ENCODE results near the gene CMC4.

CMC4 gene, protein sequence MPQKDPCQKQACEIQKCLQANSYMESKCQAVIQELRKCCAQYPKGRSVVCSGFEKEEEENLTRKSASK

DNA sequence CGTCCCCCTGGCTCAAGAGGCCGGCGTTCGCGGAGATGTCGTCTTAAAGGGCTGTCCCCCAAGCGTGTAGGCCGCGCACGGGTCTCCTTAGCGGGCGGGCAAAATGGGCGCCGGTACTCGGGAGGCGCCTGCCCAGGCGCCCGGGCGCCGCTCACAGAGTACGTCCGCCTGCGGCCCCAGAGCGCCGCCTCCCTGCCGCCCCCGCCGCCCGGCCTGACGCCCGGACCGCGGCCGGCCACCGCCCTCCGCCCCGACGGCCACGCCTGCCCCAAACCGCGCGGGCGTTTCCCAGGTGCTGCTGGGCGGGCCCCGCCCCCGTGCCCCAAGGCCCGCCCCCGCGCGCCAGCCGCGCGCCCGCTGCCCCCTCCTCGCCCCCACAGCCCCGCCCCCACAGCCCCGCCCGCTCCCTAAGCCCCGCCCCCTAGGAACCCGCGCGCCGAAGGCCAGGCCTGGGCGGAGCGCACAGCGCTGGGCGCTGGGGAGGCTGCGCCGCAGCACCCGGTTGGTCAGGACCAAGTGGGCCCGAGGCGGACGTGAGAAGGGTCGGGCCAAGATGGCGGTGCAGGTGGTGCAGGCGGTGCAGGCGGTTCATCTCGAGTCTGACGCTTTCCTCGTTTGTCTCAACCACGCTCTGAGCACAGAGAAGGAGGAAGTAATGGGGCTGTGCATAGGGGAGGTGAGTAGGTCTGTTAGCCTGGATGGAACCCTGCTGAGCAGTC lies at the start of gene CMC4, which contains the start of the genes BRCC3 and MTCP1:
Gene CMC4 (minus strand): TSS at position 162 of the 719 bp plus-strand sequence. CDS start 7,113 bp downstream, outside the sequence.
Gene BRCC3 (plus strand): TSS at position 534 of the 719 bp plus-strand sequence. CDS start 20 bp downstream, at position 554.
Gene MTCP1 (minus strand): TSS at position 162 of the 719 bp plus-strand sequence. CDS start 5,126 bp downstream, outside the sequence.
- DNase-seq = peak; percentile 81

DNA sequence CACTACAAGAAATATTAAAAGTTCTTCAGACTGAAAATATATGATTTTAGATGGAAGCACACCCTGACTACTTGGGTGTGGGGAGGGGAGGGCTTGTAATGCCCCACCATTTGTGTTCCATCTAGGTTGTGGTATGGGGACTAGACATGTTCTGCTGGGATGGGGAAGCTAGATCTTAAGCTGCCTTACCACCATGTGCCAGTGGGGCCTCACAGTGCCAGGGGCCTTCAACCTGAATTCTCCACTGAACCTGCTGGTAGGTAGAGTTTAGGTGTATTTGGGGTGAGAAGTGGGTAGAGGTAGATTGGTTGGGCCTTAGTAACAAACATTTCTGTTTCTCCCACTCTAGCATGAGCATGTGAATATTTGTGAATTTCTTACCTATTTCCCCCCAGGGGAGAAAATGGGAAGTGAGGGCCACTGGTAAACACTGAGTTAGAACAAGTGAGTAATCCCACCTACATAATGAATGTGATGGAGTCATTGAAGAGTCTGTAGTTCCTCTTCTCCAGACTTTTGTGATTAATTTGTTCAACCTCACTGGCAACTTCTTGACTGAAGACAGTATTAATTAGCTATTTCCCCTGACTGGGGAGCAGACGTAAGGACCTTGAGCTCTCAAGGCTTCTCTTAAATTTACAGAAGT lies 44.4 kb upstream of the CMC4 start:
- DNase-seq = no peak

DNA sequence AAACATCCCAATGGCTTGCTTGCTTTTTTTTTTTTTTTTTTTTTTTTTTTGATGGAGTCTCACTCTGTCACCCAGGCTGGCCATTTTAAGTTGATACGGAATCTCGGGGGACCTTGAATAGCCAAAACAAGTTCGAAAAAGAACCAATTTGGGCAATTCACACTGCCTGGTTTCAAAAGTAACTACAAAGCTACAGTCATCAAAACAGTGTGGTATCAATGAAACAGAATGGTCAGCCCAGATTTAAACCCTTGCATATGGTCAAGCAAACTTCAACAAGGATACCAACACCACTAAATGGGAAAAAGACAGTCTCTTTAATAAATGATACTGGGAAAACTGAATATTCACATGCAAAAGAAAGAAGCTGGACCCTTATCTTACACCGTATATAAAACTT lies 42.2 kb upstream of the CMC4 start:
- no peak for DNase-seq

DNA sequence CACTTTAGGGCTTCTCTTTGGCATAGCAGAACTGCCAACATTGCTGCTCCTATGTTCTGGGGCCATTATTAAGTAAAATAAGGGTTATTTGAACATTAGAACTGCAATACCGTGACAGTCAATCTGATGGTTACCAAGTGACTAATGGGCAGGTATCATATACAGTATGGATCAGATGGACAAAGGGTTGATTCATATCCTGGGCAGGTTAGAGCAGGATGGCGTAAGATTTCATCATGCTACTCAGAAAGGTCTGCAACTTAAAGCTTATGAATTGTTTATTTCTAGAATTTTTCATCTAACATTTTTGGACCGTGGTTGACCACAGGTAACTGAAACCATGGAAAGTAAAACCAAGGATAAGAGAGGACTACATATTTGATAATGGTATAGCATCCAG lies 41.2 kb upstream of the CMC4 start:
- DNase-seq = no peak

DNA sequence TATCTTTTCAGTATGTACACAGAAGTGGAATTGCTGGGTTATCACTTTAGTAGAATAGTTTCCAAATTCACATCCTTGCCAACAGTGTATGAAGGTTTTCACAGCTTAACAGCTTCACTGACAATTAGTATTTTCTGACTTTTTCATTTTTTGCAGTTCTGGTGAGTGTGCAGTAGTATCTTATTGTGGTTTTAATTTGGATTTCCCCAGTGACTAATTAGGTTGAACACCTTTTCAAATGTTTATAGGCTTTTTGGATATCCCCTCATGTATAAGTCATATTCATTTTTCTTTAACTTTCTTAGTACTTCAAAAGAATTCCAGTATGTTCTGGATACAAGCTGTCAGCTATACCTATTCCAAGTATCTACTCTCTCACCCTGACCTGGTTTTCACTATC lies 37.5 kb upstream of the CMC4 start:
- no peak for DNase-seq

DNA sequence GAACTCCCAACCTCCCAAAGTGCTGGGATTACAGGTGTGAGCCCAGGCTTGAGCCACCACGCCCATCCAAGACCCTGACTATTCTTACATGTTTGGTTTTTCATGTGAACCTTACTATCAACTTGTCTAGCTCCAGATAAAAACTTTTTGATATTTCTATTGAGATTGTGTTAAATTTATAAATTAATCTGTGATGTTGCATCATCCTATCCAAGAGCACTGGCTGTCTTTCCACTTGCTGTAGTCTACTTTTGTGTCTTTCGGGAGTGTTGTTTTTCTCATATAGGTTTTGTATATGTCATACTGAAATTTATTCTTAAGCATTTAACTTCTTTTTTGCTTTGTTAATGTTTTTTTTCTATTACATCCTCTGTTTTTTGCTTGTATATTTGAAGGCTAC lies 35.0 kb upstream of the CMC4 start:
- DNase-seq = no peak

DNA sequence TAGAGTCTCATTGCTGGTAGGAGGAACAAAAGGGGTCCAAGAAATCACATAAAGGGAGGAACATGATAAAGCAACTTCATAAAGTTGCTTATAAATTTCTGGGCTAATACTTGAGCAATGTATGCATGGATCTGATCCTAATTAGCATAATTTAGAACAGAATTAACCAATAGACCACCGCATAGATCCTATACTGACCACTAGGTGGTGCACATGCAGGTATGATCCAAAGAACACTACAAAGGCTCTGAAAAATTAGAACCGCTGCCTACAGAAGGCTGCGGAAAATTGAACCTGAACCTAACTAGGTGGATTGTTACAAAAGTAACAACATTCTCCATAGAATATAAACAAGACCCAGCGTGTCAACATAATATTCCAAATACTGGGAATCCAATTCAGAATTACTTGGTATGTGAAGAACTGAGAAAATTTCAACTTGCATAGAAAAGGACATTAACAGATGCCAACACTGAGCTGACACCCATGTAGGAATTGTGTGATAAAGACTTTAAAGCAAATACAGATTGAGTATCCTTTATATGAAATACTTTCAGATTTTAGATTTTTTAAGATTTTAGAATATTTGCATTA lies 23.6 kb upstream of the CMC4 start:
- DNase-seq = peak; percentile 2

DNA sequence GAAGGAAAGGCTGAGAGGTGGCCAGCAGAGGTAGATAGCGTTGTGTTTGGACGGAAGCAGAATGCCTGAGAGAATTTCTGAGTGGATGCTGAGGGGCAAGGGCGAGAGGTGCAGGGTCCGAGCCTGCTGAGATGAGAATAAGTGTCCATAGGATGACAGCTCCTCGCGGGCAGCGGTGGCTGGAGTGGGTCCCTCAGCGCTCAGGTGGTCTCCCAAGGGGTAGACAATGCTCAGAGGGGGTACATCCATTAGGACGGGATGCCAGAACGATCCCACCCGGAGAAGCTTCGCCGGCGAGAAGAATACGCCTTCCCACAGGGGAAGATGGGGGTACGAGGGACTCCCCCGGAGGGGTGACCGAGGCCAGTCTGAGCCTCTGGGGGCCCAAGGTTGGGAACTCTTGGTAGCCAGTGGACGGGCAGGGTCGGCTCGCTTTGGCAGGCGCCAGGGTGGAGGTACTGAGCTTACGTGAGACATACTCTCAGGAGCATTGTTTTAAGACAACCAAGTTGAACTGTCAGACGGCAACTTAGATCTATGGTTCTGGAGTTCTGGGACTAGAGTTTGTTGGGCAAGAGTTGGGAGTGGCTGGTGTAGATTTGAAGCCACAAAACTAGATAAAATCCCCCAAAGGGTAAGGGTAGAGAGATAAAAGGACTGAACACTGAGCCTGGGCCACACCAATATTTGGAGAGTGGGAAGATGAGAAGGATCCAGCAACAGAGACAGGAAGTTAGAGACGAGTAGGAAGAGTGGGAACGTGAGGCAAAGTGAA lies 16.2 kb upstream of the CMC4 start:
- no peak for DNase-seq

DNA sequence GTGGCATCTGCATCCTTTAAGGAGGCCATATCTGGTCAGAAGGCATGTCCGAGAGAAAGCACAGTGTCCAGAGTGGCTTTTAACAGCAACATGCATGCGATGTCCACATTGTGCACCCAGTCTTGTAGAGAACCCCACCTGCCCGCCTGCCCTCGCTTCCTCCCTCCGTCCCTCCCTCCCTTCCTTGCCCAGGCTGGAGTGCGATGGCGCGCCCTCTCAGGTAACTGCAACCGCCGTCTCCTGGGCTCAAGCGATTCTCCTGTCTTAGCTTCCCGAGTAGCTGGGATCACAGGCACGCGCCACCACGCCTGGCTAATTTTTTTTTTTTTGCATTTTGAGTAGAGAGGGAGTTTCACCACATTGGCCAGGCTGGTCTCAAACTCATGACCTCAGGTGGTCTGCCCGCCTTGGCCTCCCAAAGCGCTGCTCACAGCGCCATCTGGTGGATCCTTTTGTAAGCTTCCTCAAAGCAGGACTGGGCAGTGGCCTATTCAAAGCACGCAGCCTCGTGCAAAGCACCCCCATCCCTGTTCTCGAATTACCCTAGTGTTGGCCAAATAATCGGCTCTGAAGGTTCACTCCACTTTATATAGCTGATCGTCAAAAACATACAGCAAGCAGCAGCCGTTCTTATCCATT lies 15.4 kb upstream of the CMC4 start:
- DNase-seq = no peak

DNA sequence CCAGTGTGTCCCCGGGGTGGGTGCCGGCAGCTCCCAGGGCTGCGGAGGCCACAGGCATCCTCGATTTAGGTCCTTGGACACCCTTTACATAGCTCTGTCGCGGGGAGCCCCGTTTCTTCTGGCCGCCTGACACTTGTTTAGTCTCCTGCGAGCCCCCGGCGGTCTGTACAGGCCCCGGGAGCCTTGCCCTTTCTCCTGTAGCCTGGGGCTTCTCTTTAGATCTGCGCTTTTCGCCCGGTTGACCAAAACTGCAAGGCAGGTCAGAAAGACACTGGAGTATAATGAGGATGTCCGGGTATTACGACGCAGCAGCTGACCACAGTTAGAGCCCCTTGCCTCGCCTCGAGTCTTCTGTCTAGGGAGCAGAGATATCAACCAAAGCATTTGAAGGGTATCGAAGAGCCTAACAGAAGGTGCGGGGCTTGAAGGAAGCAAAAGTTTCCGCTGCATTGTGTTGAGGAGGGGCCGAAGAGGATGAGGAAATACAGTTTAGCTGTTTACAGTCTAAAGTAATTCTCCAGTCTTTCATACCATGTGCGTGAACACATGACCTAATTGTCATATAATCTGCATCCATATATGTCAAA lies 851 bp upstream of the CMC4 start:
- DNase-seq = no peak

DNA sequence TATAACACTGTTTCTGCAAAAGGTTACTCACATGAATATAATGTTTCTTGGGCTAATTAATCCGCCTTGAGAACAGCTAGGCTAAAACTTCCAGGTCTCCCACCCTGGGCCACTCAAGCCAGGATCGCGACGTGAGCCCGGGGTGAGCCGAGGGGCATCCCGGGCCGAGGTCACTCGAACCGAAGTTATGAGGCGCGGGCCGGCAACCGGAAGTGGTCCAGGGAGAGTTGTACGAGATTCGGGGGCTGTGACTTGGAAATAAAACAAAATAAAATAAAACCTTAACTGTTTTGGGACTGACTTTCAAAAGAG lies 317 bp downstream of the CMC4 start:
- no peak for DNase-seq

DNA sequence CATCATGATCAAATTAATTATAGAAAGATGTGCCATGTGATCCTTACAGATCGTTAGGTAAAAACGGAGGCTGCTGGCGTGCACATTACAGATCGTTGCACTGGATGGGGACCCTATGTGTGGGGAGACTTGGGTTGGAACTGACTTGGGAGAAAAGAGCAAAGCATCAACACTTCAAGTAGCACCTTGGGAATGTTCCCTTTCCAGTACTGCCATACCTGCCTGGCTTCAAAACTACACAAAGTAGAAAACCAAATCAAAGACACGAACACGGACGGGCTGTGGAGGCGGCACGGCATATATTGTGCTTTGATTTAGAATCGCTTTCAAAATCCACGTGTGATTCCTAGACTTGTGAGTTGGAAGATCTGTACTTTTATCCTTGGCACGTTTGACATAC lies 898 bp downstream of the CMC4 start:
- no peak for DNase-seq

DNA sequence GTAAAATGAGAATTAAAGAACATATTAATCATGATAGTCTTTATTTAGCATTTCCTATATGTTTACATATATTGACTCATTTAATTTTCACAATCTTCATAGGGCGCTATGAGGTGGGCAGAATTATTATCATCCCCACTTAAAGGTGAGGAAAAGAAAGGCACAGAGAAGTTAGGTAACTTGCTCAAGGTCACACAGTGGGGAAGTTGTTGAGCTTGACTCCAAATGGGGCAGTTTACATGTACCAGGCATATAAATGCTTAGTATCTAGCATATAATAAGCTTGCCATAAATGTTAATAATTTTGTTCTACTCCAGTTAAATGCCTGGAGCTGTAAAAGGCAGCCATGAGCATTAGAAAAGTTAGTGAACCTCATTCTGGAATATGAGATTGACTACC lies 1.5 kb downstream of the CMC4 start:
- DNase-seq = no peak

DNA sequence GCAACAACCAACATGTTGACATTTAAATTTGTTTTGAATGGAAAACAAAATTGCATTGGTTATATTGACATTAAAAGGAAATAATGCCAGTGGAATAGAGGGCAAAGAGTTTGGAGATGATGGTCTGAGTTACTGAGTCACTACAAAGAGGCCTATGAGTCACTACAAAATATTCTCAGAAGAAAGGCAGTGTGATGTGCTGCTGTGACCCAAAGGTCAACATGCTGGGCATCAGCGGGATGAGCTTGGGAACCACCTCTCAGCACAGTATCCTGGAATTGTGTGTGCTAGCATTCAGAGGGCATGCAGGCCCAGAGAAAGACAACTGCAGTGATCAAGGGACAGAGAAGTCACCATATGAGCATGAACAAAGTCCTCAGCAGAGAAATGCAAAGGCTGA lies 2.8 kb downstream of the CMC4 start:
- DNase-seq = no peak

DNA sequence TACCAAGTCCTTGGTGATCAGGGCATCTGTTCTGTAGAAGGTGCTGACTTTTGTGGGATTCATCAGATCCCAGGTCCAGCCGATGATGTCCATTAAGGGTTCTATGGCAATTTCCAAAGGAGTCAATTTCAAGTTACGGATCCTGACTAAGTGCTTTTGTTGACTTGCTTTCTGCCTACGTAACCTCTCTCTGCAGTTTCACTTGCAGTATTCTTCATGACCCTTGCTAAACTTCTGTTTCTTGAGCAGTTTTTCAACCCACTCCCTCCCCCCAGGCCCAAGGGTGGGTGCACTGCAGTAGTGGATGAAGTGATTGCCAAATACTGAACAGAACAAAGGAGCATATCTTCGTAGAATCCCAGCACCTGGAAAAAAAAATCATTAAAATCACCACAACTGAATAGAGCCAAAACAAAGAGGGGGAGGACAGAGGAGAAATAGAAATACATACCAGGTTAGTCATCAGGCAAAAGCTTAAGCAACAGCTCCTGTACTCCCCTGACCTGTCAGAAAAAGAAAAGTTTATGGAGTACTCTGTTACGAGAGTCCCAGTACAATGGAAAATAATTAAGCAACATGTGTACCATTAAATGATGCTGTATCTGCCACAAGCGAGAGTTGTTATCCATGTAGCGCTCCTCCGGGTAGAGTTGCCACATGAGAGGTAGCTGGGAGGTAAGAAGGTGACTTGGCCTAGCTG lies 5.8 kb downstream of the CMC4 start:
- DNase-seq = no peak

DNA sequence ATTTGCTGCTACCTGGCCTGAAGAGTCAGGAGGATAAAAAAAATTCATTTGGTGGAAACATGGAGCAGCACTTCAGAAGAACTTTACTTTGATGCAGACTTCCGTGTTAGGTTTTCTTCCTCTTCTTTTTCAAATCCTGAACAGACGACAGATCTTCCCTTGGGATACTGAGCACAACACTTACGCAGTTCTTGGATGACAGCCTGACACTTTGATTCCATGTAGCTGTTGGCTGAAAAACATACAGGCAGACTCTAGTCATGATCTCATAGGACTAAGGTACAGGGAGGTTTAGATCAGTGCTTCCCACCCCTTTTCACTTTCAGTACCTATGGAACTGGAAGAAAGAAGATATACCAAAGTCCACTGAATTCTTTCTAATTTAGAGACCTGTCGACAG lies 9.2 kb downstream of the CMC4 start:
- DNase-seq = no peak

DNA sequence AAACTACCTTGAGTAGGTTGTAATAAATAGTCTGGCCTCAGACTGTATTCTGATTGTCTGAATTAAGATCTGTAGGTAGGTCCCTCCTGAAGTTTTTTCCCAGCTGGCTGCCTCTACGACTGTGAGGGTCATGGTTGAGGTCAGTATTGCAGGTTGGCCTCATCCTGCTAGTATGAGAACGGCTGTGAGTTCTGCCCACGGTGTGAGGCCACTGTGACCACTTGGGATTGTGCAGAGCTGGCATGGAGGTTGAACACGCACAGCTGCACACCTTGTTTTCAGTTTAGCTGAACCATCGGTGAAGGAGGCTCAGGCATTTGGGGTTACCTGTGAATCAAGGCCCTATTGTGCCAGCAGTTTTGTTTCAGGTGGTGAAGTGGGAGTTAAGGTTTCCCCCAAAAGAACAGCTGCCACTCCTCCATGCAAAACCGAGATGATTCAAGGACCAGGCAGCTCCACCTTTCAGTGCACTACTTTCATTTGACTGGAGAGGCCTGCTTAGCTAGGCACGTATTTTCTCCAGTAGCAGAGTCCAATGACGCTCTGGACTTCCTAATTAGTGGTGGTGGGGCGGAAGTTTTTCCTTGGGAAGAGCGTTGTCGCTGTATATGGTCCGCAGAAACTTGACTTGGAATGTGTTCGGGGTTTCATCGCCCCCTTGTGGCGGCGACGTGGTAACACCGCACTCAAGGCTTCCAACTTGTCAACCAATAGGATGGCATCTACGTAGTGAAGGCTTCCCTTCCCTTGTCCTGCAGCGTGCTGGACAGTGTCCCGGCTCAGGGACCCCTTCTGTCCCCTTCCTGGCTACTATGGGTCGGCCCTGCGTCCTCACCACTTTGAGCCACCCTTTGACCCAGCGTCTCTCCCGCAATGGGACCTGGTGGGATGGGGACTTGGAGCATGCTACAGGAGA lies 13.8 kb downstream of the CMC4 start:
- peak; percentile 54 for DNase-seq

DNA sequence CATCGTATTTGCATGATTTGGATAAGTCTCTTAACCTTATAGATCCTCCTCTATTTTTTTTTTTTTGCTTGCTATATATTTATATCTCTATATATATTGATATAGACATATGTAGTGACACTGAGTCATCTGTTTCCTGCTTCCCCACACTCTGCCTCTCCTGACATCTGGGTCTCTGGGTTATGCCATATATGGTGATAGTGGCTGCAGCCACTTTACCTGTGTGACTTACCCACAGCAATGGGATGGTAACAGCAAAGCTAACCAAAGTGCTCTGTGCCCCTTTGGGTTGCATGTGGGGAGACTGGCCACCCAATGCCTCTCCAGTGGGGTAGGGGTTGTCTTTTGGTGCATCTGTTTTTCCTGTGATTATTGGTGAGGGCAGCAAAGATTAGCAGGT lies 14.5 kb downstream of the CMC4 start:
- DNase-seq = no peak

DNA sequence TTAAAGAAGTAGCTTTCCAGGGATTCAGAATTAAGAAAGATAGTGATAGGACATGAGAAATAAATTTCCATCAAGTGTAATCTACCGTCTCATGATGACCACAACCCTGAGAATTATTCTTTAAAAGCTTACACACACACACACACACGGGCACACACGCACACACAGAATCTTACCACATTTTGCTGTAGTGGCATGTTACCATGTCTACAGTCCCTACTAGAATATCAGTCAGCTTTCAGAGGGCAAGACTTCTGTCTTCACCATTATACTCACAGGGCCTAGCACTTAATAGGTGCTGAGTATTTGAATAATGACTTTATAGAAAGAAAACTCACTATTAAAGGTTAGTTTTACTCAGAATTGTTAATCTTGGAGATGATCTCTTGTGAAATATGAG lies 15.4 kb downstream of the CMC4 start:
- DNase-seq = no peak

DNA sequence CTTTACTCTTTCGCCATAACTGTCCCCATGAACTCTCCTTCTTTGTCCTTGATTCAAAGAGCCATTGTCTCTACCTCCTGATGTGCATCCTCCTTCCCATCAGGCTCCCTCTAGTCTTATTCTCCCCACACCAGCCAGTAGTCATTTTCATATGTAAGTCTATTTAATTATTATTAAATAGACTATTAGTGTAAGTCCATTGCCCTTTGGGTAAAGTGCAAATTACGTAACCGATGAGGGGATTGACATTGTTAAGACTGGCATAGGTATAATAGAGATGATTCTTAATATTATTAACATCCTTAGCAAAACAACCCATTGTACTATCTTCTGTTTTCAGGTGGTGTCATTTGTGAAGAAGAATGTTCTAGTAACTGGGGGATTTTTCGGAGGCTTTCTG lies 16.7 kb downstream of the CMC4 start:
- no peak for DNase-seq

DNA sequence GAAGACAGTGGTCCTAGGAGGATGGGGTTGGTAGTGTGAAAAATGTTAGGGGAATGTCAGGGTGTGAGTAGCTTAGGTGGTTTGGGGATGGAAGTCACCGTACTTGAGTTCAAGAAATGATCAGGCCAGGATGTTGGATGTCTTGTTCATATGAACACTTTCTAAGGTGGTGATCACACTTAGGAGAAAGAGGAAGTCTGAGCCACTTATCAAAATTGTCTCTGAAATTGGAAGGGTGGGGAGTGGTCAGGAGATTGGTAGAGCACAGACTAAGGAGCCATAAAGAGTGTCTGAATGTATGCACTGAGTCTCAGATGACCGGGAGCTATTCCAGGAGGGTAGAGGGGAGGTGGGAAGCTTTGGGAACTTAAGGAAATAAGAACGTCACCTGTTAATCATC lies 17.3 kb downstream of the CMC4 start:
- DNase-seq = no peak
